HG03175 (cell line): Measurements from ENCODE around the gene BRD7.

Source experiments
- ATAC-seq: cut with Tn5 transposase; IDR thresholded peaks from one replicate; pipeline ENCODE4 v1.9.1; 2021; ENCODE audit warnings: mild to moderate bottlenecking, moderate library complexity; ENCODE audit not compliant: unreplicated experiment

The BRD7 gene

DNA sequence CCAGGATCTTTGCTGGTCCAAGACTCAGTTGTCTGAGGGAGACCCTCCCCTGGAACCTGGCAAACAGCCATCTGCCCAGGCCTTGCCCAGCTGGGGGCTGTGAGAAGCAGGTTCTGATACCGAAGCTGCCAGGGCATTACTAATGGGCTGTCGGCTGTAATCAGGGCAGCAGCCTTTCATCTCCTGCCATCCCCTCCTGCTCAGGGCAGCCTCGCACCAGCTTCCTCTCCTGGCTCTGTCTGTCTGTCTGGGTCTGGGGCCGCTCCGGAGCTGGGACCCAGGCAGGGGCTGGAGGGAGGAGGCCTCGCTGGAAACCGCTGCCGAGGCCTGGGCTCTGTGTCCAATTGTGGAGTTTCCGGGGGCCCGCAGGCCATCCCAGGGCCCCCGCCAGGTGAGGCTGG lies 21.6 kb upstream of the BRD7 start:
- ATAC-seq = no peak

DNA sequence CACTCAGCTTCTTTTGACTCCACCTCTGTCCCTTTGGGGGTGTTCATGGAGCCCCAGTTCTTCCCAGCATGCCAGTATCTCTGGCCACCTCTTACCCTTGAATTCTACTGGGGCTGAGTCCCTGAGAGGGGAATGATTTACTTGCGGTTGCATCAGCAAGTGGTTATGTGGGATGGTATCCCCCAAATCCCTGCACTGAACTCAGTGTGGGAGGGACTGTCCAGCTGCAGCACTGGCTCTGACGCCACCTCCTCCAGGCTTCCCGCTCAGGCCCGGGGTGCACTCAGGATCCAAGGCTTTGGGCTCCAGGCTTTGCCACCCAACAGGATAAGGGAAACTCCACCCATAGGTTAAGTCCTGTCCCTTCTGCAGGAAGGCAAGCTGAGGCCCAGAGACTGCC lies 21.1 kb upstream of the BRD7 start:
- ATAC-seq = no peak

DNA sequence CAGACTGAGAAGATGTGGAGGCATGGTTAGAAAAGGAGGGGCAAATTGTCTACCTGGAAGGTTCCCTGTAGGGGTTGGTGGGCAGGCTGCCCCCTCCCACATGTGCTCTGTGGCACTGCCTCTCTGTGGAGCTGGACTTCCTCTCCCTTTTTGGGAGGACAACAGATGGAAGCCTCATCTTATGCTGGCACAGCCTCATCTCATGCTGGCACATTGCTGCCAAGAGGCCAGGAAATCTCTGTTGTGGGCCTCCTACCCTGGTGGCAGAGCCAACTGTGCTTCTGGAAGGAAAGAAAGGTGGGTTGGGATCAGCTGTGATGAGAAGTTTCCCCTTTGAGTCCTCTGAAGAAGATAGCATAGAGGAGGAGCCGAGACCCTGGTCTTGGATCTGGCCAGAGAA lies 19.7 kb upstream of the BRD7 start:
- no peak for ATAC-seq

DNA sequence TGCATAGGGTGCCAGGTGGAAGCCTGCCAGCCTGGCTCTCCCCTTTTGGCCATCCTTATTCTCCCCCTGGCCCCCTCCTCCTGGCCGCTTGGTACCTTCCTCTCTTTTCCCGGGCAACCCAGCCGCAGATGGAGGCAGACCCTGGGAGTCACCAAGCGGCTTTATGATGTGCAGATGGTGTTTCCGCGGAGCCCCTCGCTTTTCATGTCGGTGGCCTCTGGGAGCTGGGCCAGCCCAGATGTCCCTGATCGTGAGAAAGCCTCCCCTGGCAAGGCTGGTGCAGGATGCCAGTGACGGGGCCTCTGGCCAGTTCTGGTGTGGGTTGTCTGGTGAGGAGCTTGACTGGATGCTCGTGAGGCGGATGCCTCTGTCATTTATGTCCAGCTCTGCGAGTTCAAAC lies 18.0 kb upstream of the BRD7 start:
- no peak for ATAC-seq

DNA sequence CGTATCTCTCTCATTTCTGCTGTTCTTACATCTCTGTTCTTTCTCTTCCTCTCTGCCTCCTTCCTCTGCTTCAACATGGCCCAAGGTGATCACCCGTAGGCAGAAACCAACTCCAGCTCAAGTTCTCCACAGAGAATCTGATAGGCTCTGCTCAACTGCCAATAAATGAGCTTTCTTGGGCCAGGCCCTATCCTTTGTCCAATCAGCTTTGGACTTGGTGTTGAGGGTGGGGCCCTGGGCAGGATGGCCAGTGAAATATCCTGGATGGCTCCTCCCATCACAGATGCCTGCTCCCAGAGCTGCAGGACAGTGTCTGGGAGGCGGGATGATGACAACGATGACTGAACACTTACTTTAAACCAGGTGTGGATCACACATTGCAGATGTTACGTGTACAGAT lies 17.4 kb upstream of the BRD7 start:
- ATAC-seq = no peak

DNA sequence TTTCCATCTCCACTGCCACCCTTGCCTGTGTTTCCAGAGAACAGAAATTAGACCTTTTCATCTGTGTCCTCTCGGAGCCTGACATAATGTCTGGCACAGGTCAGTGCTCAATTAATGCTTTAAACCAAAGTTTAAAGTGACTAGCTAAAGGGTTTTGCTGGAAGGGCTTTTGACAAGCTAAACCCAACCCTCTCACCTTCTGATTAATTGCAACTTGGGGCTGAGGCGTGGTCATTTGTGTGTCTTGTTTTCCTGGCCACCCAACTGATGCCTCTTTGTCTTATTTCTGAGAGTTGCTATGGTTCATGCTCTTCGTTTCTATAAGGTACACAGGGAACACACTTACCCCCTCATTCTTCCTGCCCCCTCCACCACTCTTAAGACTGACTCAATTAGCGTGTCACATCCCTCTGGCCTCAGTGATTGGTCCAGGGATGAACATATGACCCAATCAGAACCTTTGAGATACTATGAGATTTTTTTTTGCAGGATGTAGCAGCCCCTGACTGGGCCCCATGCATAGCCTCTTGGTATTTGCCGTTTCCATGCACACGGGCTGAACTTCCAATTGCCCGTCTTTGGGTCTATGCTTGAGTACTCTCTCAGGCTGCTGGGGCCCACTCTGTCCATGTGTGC lies 15.8 kb upstream of the BRD7 start:
- ATAC-seq = no peak

DNA sequence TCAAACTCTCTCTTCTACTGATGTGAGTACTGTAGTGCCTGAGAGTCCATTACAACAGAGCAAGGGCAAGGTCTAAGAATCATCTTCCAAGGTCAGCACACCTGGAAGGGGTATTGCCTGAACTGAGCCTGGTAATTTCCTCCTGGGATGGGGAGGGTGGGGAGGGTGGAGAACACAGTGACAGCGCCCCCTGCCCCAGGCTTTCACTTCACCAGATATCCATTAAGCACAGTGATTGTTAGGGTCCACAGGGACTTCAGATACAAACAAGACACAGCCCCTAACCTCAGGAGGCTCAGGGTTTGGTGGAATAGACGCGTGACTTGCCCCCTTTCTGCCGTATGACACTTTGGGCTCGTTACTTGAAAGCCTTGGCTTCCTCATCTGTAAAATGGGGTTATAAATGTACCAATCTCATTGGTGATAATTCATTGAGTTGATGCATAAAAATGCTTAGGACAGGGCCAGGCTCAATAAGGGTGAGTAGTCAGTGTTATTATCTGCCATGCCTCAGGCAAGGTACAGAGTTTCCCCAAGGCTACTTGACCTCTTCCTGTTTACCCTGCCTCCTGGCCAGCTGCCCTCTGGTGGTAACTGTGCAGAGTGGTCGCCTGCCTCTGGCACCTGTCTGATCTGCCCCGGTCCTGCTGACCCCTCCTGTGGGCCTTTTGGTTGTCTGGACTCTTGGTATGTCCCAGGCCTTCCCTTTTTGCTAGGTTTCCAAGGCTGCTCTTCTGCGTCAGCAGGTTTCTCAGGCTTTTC lies 13.1 kb upstream of the BRD7 start:
- ATAC-seq = no peak

DNA sequence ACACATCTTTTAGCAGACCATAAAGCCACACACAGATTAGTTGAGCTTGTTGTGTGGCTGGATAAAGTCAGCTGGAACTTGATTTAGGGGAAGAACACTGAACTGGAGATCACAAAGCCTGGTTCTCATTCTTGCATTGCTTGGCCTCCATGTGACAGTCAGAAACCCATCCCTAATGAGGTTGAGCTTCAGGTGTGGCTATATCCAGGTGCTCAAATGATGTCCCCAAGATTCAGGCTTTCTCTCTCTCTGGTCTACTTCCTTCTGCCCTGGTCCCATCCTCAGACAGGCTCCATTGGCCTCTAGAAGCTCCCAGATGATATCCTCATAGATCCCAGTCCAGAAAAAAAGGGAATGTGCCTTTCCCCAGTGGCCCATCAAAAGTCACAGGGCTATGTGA lies 9.6 kb upstream of the BRD7 start:
- no peak for ATAC-seq

DNA sequence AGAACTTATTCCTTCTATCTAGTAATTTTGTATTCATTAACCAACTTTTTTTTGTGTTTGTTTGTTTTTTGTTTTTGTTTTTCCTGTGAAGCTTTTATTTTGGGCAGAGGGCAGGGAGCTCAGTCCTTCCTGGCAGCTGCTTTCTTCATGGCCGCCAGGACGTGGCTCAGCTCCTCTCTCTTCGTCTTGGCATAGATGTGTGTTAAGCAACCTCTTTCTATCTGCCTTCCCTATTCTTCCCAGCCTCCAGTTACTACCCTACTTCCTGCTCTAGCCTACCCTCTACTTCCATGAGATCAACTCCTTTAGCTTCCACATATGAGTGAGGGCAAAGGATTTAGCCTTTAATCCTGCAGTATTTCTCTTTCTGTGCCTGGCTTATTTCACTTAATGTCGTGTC lies 8.2 kb upstream of the BRD7 start:
- no peak for ATAC-seq

DNA sequence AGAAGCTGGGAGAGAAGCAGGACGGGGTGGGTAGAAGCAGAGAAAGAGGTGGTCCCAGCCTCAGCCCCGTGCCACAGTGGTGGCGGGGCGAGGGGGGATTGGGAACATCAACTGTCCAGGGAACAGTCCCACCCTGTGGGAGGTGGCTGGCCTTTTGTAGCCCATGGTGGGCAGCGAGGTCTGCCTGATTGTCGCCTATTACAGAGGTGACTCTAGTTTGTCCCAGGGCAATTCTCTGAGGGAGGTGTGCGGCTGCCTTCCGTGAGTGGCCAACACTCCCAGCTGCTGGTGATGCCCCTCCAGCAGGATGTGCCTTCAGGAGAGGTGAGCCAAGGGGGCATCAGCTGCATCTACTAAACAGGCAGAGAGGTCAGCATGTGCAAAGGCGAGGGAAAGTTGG lies 5.0 kb upstream of the BRD7 start:
- ATAC-seq = no peak

DNA sequence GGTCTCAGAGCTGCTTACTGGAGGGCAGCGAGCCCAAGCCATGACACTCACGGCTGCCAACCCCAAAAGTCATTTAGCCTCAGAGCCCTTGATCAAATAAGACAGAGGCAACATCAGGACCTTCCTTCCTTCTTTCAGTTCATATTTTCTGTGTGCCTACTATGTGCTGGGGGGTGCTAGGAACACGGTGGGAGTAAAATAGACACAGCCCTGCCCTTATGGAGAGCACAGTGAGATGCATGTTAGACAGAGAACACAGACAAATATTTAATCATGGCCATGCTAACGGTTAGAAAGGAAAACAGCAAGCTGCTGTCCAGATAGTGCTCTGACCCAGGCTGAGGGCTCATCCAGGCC lies 4.5 kb upstream of the BRD7 start:
- ATAC-seq = no peak

DNA sequence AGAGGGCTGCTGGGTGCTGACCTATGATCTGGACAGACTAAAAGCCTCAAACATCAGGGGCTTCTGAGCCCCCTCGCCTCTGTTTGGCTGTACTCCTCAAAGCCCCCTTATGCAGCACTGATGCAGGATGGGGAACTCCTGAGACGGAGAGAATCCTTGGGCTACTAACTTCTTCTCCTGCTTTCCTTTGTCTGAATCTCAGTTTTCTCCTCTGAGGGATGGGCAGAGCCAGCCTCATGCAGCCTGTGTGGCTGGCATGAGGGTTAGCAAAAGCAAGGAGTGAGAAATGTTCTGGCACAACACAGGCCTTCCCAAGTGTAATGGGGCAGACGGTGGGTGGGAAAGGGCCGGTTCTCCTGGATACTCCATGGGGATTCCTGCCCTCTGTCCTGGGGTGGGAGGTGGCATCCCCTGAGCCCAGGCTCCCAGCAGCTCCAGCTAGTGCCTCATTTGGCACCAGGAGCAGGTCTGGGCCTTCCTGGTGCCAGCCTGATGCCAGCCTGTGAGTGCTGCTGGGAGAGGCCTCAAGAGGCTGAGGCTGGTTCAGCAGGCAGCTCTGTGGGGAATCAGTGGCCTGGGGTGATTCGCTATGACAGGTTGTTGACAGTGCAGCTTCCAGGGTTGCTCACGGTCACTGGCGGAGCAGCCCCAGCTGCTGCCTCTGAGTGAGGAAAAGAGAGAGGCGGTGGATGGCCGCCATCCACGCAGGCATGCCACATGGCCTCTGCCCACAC lies 4.0 kb upstream of the BRD7 start:
- no peak for ATAC-seq

DNA sequence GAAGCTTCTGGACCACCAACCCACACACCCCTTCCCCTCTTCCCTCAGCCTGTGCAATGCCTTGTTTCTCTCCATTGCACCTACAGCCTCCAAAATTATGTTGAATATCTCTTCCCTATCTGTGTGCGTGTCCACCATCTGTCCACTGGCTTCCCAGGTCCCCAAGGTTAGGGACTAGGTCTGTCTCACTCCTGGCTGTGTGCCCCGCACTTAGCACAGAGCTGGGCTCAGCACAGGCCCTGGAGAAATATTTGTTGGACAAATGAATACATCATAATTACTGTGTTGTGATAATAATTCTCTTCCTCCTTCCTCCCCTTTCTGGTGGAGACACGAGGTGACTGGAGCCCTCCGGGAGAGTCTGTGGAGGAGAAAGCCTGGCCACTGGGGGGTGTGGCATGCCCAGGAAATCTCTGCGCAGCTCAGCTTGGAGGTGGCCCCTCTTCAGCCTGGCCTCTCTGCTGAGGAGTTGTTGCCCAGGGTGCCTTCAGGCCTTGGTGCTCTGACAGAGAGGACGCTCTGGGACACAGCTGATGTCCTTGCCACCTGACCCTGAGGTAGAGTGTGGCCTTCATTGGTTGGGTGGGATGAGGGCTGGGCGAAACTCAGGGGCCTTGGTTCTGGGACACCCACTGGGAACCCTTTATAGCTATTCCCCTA lies 3.3 kb upstream of the BRD7 start:
- ATAC-seq = no peak

DNA sequence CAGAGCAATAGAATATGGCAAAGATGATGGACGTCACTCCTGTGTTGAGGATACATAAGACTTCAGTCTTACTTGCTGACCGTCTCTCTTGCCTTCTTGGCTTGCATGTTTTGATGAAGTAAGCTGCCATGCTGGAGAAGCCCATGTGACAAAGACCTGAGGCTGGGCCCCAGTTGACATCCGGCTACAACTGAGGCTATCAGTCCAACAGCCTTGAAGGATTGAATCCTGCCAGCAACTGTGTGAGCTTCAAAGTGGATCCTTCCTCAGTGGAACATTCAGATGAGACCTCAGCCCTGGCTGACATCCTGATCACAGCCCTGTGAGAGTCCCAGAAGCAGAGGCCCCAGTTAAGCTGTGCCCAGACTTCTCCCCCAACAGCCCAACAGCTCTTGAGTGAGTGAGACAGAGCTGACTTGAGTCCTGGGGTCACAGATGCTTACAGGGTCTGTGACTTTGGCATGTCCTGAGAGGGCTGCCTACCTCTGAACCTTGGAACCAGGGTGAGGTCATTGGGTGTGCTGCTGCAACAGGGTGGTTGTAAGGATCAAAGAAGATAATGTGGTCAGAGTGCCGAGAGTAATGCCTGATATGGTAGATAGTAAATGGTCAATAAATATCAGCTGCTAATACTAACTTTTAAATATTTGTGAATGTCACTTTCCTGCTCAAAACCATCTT lies 2.4 kb upstream of the BRD7 start:
- ATAC-seq = no peak

DNA sequence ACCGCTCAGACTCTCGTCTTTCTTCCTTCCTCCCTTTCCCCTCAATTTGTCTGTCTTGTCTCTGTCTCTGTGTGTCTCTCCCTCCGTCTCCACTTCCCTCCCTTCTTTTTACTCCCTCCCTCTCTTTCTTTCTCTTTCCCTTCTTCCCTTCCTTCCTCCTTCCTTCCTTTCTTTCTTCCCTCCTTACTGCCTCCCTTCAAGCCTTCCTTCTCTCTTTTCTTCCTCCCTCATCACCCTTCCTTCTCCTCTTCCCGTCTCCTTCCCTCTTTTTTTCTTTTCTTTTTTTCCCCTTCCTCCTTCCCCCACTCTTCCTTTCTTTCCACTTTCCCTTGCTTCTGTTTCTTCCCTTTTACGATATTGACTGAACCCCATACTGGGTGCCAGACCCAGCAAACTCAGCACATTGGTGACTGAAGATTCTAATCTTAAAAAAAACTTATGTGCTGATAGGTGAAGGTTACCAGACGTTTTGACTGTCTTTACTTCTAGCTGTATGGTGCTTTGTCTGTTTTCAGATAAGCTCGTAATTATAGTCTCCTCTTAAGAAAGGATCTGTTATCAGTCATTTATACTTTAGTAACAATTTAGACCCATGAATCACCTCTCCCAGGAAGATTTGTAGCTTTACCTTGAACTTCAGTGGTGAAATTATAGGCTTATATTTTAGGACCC lies 481 bp upstream of the BRD7 start:
- ATAC-seq = no peak

DNA sequence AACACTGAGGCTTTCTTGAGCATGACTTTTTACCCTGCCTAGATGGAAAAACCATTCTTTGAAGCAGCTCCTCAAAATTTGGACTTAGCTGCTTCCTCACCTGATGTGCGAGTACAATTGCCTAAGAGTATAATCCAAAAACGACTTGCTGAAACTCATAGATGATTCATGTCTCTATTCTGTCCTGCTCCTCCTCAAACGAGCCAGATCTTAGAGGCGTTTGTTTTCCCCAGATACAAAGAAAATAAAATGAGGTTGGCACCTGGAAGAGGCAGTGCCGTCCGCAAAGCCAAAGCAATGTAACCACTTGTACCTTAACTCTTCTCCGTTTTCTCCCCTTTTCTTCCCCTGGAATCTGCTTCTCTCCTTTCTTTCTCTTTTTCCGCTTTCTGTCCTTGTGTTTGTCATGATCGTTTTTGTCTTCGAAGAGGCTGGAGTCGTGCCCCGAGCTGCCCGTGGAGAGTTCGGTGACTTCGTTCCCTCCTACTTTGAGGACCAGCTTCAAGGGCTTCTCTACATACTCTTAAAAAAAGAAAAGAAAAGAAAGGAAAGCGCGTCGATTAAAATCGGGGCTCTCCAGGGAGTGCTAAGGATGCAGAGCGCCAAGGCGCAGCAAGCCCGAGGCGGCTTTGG lies 895 bp downstream of the BRD7 start:
- no peak for ATAC-seq

DNA sequence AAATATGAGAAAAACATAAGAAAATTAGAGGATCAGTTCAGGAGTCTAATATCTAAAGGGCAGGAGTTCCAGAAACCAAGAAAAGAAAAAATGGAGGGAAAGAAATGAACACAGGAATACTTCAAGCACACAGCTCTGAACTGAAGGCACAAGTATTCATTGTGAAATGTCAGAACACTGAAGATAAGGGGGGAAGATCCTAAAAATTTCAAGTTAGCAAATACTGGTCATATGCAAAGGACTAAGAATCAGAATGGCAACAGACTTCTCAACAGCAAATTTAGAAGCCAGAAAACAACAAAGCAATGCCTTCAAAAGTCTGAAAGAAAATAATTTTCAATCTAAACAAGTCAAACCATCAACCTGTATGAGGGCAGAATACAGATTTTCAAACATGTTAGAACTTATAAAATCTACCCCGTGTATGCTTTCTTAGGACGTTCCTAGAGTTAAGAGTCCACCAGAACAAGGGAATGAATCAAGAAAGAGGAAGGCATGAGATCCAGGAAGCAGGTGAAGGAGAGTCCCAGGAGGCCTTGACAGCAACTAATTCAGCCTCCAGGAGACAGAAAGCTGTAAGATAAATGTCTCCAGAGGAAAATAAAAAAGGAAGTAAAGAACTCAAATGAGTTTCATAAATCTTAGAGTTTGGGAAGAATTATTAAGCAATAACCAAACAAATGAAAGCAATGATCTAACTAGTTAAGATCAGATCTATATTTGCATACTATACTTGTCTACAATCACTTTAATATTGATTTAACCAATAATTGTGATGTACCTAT lies 2.8 kb downstream of the BRD7 start:
- ATAC-seq = no peak

DNA sequence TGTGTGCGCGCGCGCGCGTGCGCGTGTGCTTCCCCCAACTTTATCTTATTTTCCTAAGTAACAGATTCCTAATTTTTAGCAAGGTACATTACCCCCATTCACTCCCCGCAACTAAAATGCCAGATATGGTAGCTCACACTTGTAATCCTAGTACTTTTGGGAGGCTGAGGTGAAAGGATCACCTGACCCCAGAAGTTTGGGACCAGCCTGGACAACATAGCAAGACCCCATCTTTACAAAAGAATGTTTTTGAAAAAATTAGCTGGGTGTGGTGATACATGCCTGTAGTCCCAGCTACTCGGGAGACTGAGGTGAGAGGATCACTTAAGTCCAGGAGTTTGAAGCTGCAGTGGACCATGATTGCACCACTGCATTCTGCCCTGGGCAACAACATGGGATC lies 5.1 kb downstream of the BRD7 start:
- ATAC-seq = no peak

DNA sequence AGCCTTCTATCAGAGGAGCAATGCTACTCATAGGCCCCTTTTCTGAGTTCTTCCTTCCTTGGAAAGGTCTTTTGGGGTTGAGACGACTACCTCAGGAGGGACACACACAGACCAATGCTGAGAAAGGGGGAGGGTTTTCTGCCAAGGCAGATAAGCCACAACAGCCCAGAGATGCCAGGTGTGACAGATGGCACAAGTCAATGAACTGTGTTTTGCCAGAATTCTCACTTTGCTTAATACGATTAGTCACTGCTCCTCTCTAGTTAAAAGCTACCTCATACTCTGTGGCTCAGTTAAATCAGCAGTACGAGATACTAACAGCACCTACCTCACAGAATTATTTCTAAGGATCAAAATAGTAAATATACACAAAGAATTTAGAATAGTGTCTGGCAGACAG lies 8.0 kb downstream of the BRD7 start:
- ATAC-seq = no peak
